ENCODE data around the gene KREMEN1.

DNA sequence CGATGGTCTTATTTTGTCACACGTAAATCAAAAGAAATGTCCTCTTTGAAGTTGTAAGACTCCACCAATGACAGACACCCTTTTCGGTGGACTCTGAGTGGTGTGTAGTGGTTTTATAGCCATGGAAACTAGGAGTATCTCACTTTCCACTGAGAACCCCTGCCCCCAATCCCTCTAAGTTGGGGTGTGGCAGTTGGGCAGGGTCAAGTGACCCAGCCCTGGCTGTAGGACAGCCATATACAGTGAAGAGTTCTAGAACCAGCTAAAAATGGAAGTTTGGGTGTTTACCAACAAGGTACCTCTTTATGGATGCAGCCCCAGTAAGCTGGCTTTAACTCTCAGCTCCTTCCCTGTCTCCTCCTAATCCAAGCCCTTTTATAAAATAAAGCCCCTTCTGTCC lies 16.4 kb upstream of the KREMEN1 start:
- TF ChIP-seq MAX (CRISPR knock-in tag; IDR thresholded peaks at IDR 0.05) (no peak), HDAC3 (IDR thresholded peaks at IDR 0.05; ENCODE audit: borderline replicate concordance, partially characterized antibody) (no peak), ZNF239 (CRISPR knock-in tag; IDR thresholded peaks at IDR 0.05) (no peak), USF2 (CRISPR knock-in tag; IDR thresholded peaks at IDR 0.05) (no peak)
